ENCODE measurements around the gene GJD3.
"Not testable (repeated sequence)": the region's sequence is repeated elsewhere in the genome, so short reads cannot be mapped to it uniquely, and the experiment has no call there.

The GJD3 gene

GRCh38 chr17:40364121-40364861, at the start of gene GJD3:
GJD3 (minus strand) TSS chr17:40364737; CDS start chr17:40363815, 922 bp downstream.
- no peak for DNase-seq (ENCODE audit: low spot score)

GRCh38 chr17:40414312-40414711, 49.8 kb upstream of the GJD3 start:
- not testable (repeated sequence) for DNase-seq (ENCODE audit: low spot score)

GRCh38 chr17:40412880-40413279, 48.3 kb upstream of the GJD3 start:
- no peak for DNase-seq (ENCODE audit: low spot score)

GRCh38 chr17:40411821-40412220, 47.3 kb upstream of the GJD3 start:
- no peak for DNase-seq (ENCODE audit: low spot score)

- DNase-seq (ENCODE audit: low spot score) = no peak
These were observed 45.5 kb upstream of the GJD3 start for GRCh38 chr17:40410082-40410481.

GRCh38 chr17:40409540-40409939, 45.0 kb upstream of the GJD3 start:
- not testable (repeated sequence) for DNase-seq (ENCODE audit: low spot score)

GRCh38 chr17:40407460-40407859, 42.9 kb upstream of the GJD3 start:
- no peak for DNase-seq (ENCODE audit: low spot score)

GRCh38 chr17:40404003-40404402, 39.5 kb upstream of the GJD3 start:
- DNase-seq (ENCODE audit: low spot score) = no peak

GRCh38 chr17:40402668-40403067, 38.1 kb upstream of the GJD3 start:
- DNase-seq (ENCODE audit: low spot score) = no peak

- DNase-seq (ENCODE audit: low spot score) = peak; percentile 43
These were observed 34.6 kb upstream of the GJD3 start for GRCh38 chr17:40399185-40399584.

- not testable (repeated sequence) for DNase-seq (ENCODE audit: low spot score)
These were observed 22.0 kb upstream of the GJD3 start for GRCh38 chr17:40386555-40386954.

GRCh38 chr17:40382251-40382650, 17.7 kb upstream of the GJD3 start:
- no peak for DNase-seq (ENCODE audit: low spot score)

GRCh38 chr17:40378966-40379365, 14.4 kb upstream of the GJD3 start:
- DNase-seq (ENCODE audit: low spot score) = no peak

GRCh38 chr17:40377832-40378231, 13.3 kb upstream of the GJD3 start:
- DNase-seq (ENCODE audit: low spot score) = no peak

- not testable (repeated sequence) for DNase-seq (ENCODE audit: low spot score)
These were observed 12.0 kb upstream of the GJD3 start for GRCh38 chr17:40376541-40376940.

GRCh38 chr17:40375786-40376185, 11.2 kb upstream of the GJD3 start:
- DNase-seq (ENCODE audit: low spot score) = not testable (repeated sequence)

GRCh38 chr17:40374821-40375498, 10.4 kb upstream of the GJD3 start:
- DNase-seq (ENCODE audit: low spot score) = no peak

- DNase-seq (ENCODE audit: low spot score) = no peak
These were observed 9.5 kb upstream of the GJD3 start for GRCh38 chr17:40373999-40374398.

GRCh38 chr17:40373324-40373723, 8.8 kb upstream of the GJD3 start:
- DNase-seq (ENCODE audit: low spot score) = no peak

GRCh38 chr17:40372644-40373043, 8.1 kb upstream of the GJD3 start:
- DNase-seq (ENCODE audit: low spot score) = not testable (repeated sequence)

- no peak for DNase-seq (ENCODE audit: low spot score)
These were observed 7.5 kb upstream of the GJD3 start for GRCh38 chr17:40372031-40372430.

GRCh38 chr17:40371261-40371929, 6.9 kb upstream of the GJD3 start:
- peak; percentile 51 for DNase-seq (ENCODE audit: low spot score)

GRCh38 chr17:40369923-40370322, 5.4 kb upstream of the GJD3 start:
- no peak for DNase-seq (ENCODE audit: low spot score)

Data from germinal center (tissue), 1 donor.